ENCODE results near the gene CHD2. TPM values are rescaled to one million over a fixed set of nuclear protein-coding genes. Genes with fewer than 3 reads are reported as not detected.

Gene CHD2
- total and polyA plus RNA-seq, 4 donors: 39.4 to 547 (median 76.3) TPM

- TF ChIP-seq CTCF (IDR thresholded peaks at IDR 0.05; ENCODE audit: control extremely low read depth, extremely low read depth): no peak
Measured at GRCh38 chr15:93047621-93048425, 147.7 kb downstream of the CHD2 start.

GRCh38 chr15:93048426-93048721 lies 148.2 kb downstream of the CHD2 start:
- Histone ChIP-seq H3K27ac (ENCODE audit: low read depth in 1 of 2, low read length in 1 of 2) (no peak overlapping the region), H3K9ac (ENCODE audit: insufficient read depth in 1 of 2, low read length in 2 of 2) (no peak overlapping the region), H3K9me3 (ENCODE audit: control insufficient read depth in 4 of 4, insufficient read depth in 3 of 4, low read length in 3 of 4) (peaks cover 0 to 4% (median 0%) of the 10 kb centered on the region in 4 donors), H3K27me3 (ENCODE audit: control insufficient read depth in 3 of 3, insufficient read depth in 3 of 3, low read length in 2 of 3) (no peaks in the 10 kb centered on the region), H3K36me3 (ENCODE audit: control insufficient read depth in 4 of 4, insufficient read depth in 4 of 4, low read length in 4 of 4) (peaks cover 0 to 34% (median 3%) of the 10 kb centered on the region in 4 donors), H3K4me1 (ENCODE audit: control insufficient read depth in 5 of 5, insufficient read depth in 5 of 5, low read length in 5 of 5) (peaks cover 0 to 9% (median 4%) of the 10 kb centered on the region in 5 donors), H3K4me3 (no peak overlapping the region)
- WGBS, 2 donors: 78 to 81% methylated on average over 14 of the region's 14 CpGs
- ATAC-seq (ENCODE audit: insufficient read depth, low FRiP score) (no peak), DNase-seq (no peak)
- no peak for TF ChIP-seq CTCF (IDR thresholded peaks at IDR 0.05; ENCODE audit: control extremely low read depth, extremely low read depth)

More at GRCh38 chr15:93047621-93048425, 147.7 kb downstream of the CHD2 start:
- Histone ChIP-seq H3K27ac (ENCODE audit: low read depth in 1 of 2, low read length in 1 of 2) (no peak overlapping the region), H3K9me3 (ENCODE audit: control insufficient read depth in 4 of 4, insufficient read depth in 3 of 4, low read length in 3 of 4) (peaks cover 0 to 6% (median 0%) of the 10 kb centered on the region in 4 donors), H3K27me3 (ENCODE audit: control insufficient read depth in 3 of 3, insufficient read depth in 3 of 3, low read length in 2 of 3) (no peaks in the 10 kb centered on the region), H3K4me1 (ENCODE audit: control insufficient read depth in 5 of 5, insufficient read depth in 5 of 5, low read length in 5 of 5) (peaks cover 0 to 9% (median 4%) of the 10 kb centered on the region in 5 donors), H3K36me3 (ENCODE audit: control insufficient read depth in 4 of 4, insufficient read depth in 4 of 4, low read length in 4 of 4) (peaks cover 0 to 34% (median 3%) of the 10 kb centered on the region in 4 donors), H3K9ac (ENCODE audit: insufficient read depth in 1 of 2, low read length in 2 of 2) (no peak overlapping the region), H3K4me3 (no peak overlapping the region)
- DNase-seq (no peak), ATAC-seq (ENCODE audit: insufficient read depth, low FRiP score) (peak; percentile 35)
- 46 to 57% methylated on average over 18 of the region's 18 CpGs for WGBS, 2 donors

- H3K27me3 ChIP-seq (ENCODE audit: control insufficient read depth in 3 of 3, insufficient read depth in 3 of 3, low read length in 2 of 3): no peaks in the 10 kb centered on the region
- no peak for TF ChIP-seq CTCF (IDR thresholded peaks at IDR 0.05; ENCODE audit: control extremely low read depth, extremely low read depth)
- peaks cover 0 to 34% (median 3%) of the 10 kb centered on the region in 4 donors for H3K36me3 ChIP-seq (ENCODE audit: control insufficient read depth in 4 of 4, insufficient read depth in 4 of 4, low read length in 4 of 4)
- no peak overlapping the region for H3K9ac ChIP-seq (ENCODE audit: insufficient read depth in 1 of 2, low read length in 2 of 2)
- peaks cover 0 to 4% (median 0%) of the 10 kb centered on the region in 4 donors for H3K9me3 ChIP-seq (ENCODE audit: control insufficient read depth in 4 of 4, insufficient read depth in 3 of 4, low read length in 3 of 4)
- no peak for ATAC-seq (ENCODE audit: insufficient read depth, low FRiP score)
- peak; percentile 58 to 82 (median 69) for DNase-seq
- WGBS, 2 donors: 26 to 37% methylated on average over 16 of the region's 16 CpGs
- H3K4me3 ChIP-seq: no peak overlapping the region
- H3K4me1 ChIP-seq (ENCODE audit: control insufficient read depth in 5 of 5, insufficient read depth in 5 of 5, low read length in 5 of 5): peaks cover 0 to 9% (median 4%) of the 10 kb centered on the region in 5 donors
- H3K27ac ChIP-seq (ENCODE audit: low read depth in 1 of 2, low read length in 1 of 2): no peak overlapping the region
Measured at GRCh38 chr15:93048759-93049161, 148.6 kb downstream of the CHD2 start.
